ENCODE data around the gene TMOD3.

The TMOD3 gene

GRCh38 chr15:51869060-51869421, 39.6 kb downstream of the TMOD3 start:
- in situ Hi-C loops (cut with MboI; ENCODE audit: low sequenced_read_pairs, unreplicated experiment), result no loop called here
- TF ChIP-seq CTCF (IDR thresholded peaks at IDR 0.05; ENCODE audit: borderline replicate concordance, control extremely low read depth, extremely low read depth, insufficient read depth, missing control alignments), result no peak
- DNase-seq (ENCODE audit: low spot score), result no peak

GRCh38 chr15:51870774-51871173, 41.3 kb downstream of the TMOD3 start:
- TF ChIP-seq CTCF (IDR thresholded peaks at IDR 0.05; ENCODE audit: borderline replicate concordance, control extremely low read depth, extremely low read depth, insufficient read depth, missing control alignments), result no peak
- in situ Hi-C loops (cut with MboI; ENCODE audit: low sequenced_read_pairs, unreplicated experiment), result no loop called here
- DNase-seq (ENCODE audit: low spot score), result no peak

- no peak for TF ChIP-seq CTCF (IDR thresholded peaks at IDR 0.05; ENCODE audit: borderline replicate concordance, control extremely low read depth, extremely low read depth, insufficient read depth, missing control alignments)
- DNase-seq (ENCODE audit: low spot score), result no peak
- in situ Hi-C loops (cut with MboI; ENCODE audit: low sequenced_read_pairs, unreplicated experiment), result no loop called here
These were observed 45.5 kb downstream of the TMOD3 start for GRCh38 chr15:51874751-51875644.

GRCh38 chr15:51876169-51876568, 46.7 kb downstream of the TMOD3 start:
- in situ Hi-C loops (cut with MboI; ENCODE audit: low sequenced_read_pairs, unreplicated experiment), result no loop called here
- DNase-seq (ENCODE audit: low spot score), result no peak

GRCh38 chr15:51878446-51879386, 49.3 kb downstream of the TMOD3 start:
- DNase-seq (ENCODE audit: low spot score), result no peak
- no peak for TF ChIP-seq CTCF (IDR thresholded peaks at IDR 0.05; ENCODE audit: borderline replicate concordance, control extremely low read depth, extremely low read depth, insufficient read depth, missing control alignments)
- in situ Hi-C loops (cut with MboI; ENCODE audit: low sequenced_read_pairs, unreplicated experiment), result no loop called here

More at GRCh38 chr15:51876169-51876568, 46.7 kb downstream of the TMOD3 start:
- TF ChIP-seq CTCF (IDR thresholded peaks at IDR 0.05; ENCODE audit: borderline replicate concordance, control extremely low read depth, extremely low read depth, insufficient read depth, missing control alignments), result no peak

GRCh38 chr15:51879555-51879954, 50.1 kb downstream of the TMOD3 start:
- in situ Hi-C loops (cut with MboI; ENCODE audit: low sequenced_read_pairs, unreplicated experiment), result no loop called here

More at GRCh38 chr15:51879555-51879954, 50.1 kb downstream of the TMOD3 start:
- DNase-seq (ENCODE audit: low spot score), result no peak
- no peak for TF ChIP-seq CTCF (IDR thresholded peaks at IDR 0.05; ENCODE audit: borderline replicate concordance, control extremely low read depth, extremely low read depth, insufficient read depth, missing control alignments)
